Stimulated activated naive CD8-positive, alpha-beta T cell treated with anti-CD3 and anti-CD28 coated beads, Interleukin-15, amount 100 ng/mL, for 72 hours (primary cell): ENCODE data around the gene CYSLTR2.
A peak's percentile ranks its signal among the peaks of the same experiment; 100 is the strongest.

Experiments used
- ATAC-seq: fragments of 150-1000 bp; cut with Tn5 transposase; 2 replicates; pipeline ENCODE4 v1.10.0; 2021; ENCODE audit warnings: mild to moderate bottlenecking, moderate library complexity
- DNase-seq, 2 donors: peaks; one replicate each; pipeline ENCODE4 v3.0.0; 2021 to 2022
- H3K27ac Mint-ChIP-seq, 2 donors: one replicate each; pipeline ENCODE4 v1.8.0; 2022; ENCODE audit warnings: mild to moderate bottlenecking in 2 of 2, mixed read lengths in 2 of 2, moderate library complexity in 2 of 2
- H3K27me3 Mint-ChIP-seq: one replicate; pipeline ENCODE4 v1.8.0; 2022; ENCODE audit warnings: mixed read lengths
- H3K4me1 Mint-ChIP-seq: one replicate; pipeline ENCODE4 v1.8.0; 2022; ENCODE audit warnings: mild to moderate bottlenecking, mixed read lengths
- H3K4me3 Mint-ChIP-seq, 2 donors: one replicate each; pipeline ENCODE4 v1.8.0; 2022; ENCODE audit warnings: mild to moderate bottlenecking in 2 of 2, mixed read lengths in 2 of 2, moderate library complexity in 1 of 2
- H3K9me3 Mint-ChIP-seq, 2 donors: one replicate each; pipeline ENCODE4 v1.8.0; 2022; ENCODE audit warnings: mixed read lengths in 2 of 2

Gene CYSLTR2

DNA sequence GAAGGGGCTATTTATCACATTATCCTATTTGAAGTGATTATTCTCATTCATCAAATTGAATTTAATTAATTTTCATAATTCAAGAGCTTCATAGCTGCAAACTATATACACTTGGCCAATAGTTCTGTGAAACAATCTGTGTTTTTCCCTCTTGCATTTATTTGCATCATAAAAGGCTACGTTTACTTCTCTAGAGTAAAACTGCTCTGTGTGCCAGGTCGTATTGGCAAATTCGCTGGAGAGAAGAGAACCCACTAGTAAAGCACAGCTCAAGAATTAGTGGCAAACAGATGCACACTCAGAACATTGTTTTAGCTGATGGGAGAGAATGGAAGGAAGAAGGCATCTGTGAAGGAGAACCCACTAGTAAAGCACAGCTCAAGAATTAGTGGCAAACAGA lies 81.8 kb downstream of the CYSLTR2 start:
- no peak overlapping the region for H3K27ac Mint-ChIP-seq
- H3K27me3 Mint-ChIP-seq = peaks cover 17% of the 10 kb centered on the region
- DNase-seq (no peak), ATAC-seq (no peak)
- no peak overlapping the region for H3K4me3 Mint-ChIP-seq
- H3K4me1 Mint-ChIP-seq = peaks cover 6% of the 10 kb centered on the region
- H3K9me3 Mint-ChIP-seq = no peaks in the 10 kb centered on the region

- Mint-ChIP-seq H3K4me3 (no peak overlapping the region), H3K27ac (no peak overlapping the region), H3K4me1 (no peaks in the 10 kb centered on the region), H3K27me3 (no peaks in the 10 kb centered on the region), H3K9me3 (no peaks in the 10 kb centered on the region)
- ATAC-seq (no peak), DNase-seq (no peak)
These were observed 84.0 kb downstream of the CYSLTR2 start for GRCh38 chr13:48737689-48738088.

GRCh38 chr13:48738311-48738710 lies 84.6 kb downstream of the CYSLTR2 start:
- H3K27me3 Mint-ChIP-seq = no peaks in the 10 kb centered on the region
- no peak for DNase-seq
- no peak for ATAC-seq
- H3K9me3 Mint-ChIP-seq = no peaks in the 10 kb centered on the region
- H3K27ac Mint-ChIP-seq = no peak overlapping the region
- H3K4me1 Mint-ChIP-seq = no peaks in the 10 kb centered on the region
- no peak overlapping the region for H3K4me3 Mint-ChIP-seq

DNA sequence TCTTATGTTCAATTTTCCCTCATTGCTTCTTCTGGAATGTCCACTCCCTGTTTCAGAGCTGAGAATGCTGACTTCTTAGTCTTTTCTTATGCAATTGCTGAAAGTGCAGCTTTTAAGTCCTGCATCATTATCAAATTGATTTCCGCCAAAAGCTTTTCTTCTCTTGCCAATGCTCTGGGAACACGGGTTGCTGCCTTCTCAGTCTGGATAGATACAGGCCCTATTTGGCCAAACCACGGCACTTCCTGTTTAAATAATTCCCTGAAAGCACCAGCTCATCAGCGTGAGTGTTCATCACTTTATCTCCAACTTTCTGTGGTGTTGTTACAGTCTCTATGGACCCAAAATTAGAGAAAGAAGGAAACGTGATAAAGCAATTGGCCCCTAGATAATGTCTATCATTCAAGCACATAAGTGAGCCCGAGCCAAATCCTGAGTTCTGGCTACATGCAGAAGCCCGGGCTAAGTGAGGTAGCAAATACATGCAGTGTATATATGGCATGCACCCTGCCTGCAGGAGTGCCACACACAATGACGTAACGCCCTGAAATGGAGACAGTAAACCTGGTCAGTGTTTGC lies 85.7 kb downstream of the CYSLTR2 start:
- Mint-ChIP-seq H3K4me3 (no peak overlapping the region), H3K27me3 (no peaks in the 10 kb centered on the region), H3K27ac (peak overlapping the region in 1 of 2 donors; percentile 43), H3K9me3 (no peaks in the 10 kb centered on the region), H3K4me1 (no peaks in the 10 kb centered on the region)
- ATAC-seq = no peak
- no peak for DNase-seq

DNA sequence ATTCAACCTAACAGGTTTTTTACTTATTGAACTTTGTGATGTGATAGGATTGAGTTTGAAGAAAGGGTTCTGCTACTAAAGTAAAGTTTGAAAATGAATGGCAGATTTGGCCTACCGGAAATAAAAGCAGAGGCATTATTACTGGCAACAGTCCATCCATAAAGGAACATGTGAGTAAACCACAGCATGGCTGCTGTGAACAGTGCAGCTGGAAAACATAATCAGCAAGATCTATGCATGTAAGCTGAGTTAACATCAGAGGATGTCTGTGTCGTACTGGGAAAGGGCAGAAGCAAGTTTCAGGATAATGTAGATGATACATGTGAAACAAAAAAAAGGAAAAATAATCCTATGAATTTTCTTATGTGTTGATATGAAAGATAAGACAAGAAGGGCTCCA lies 87.6 kb downstream of the CYSLTR2 start:
- Mint-ChIP-seq H3K27me3 (peaks cover 8% of the 10 kb centered on the region), H3K4me3 (no peak overlapping the region), H3K4me1 (no peaks in the 10 kb centered on the region), H3K9me3 (no peaks in the 10 kb centered on the region), H3K27ac (peak overlapping the region in 1 of 2 donors; percentile 27)
- ATAC-seq (no peak), DNase-seq (no peak)

DNA sequence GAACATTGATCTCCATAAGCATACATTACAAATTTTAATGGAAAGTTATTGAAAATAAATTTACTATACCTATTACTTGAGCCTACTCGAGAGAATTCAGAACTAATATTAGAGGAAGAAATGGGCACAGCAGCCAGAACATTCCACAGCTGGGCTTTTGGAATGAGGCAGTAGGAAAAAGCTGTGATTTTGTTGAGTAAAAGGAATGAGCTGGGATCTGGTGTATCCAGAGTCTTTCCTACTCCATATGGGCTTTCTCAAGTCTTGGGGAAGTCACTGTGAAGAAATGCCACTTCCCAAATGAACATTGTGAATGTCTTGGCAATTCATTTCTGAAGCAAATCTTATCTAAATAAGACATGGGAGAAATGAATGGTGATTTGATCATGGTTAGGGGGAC lies 93.1 kb downstream of the CYSLTR2 start:
- Mint-ChIP-seq H3K4me3 (no peak overlapping the region), H3K4me1 (peaks cover 24% of the 10 kb centered on the region), H3K9me3 (no peaks in the 10 kb centered on the region), H3K27ac (no peak overlapping the region), H3K27me3 (peaks cover 8% of the 10 kb centered on the region)
- DNase-seq (no peak), ATAC-seq (no peak)

DNA sequence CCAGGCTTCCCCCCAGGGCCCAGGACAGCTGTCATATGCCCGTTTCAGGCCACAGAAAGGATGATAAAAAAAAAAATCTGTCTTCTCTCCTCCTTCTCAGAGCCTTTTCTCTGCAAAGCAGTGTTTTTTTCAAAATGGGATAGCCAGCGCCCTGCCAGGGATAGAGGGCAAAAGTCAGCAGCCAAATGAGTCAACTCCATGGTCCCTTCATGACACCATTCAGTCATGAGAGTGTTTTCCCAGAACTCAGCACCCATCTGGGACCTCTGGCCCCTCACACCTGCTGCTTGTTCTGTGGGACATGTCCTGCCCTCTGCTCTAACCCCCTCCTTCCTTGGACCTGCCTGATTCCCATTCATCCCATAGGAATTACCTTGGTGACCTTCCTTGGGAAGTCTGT lies 95.0 kb downstream of the CYSLTR2 start:
- no peak overlapping the region for H3K4me3 Mint-ChIP-seq
- no peaks in the 10 kb centered on the region for H3K9me3 Mint-ChIP-seq
- H3K27me3 Mint-ChIP-seq = peaks cover 8% of the 10 kb centered on the region
- DNase-seq (no peak), ATAC-seq (no peak)
- peaks cover 24% of the 10 kb centered on the region for H3K4me1 Mint-ChIP-seq
- H3K27ac Mint-ChIP-seq = no peak overlapping the region

DNA sequence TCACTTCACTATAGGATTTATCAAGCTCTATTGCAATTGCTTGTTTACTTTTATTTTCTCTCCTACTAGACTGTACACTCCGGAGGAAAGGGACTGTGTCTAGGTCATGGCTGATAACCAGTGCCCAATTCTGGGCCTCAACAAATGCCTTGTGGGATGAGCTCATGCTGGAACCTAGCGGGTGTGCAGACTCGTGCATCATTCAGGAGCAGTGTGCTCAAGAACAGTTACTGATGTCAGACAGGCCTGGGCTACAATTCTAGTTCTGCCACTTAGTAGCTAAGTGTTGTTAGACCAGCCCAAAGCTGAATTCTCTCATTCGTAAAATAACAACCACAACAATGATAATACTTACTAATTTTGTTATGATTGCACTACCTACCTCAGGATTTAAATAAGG lies 95.4 kb downstream of the CYSLTR2 start:
- Mint-ChIP-seq H3K9me3 (no peaks in the 10 kb centered on the region), H3K4me3 (no peak overlapping the region), H3K4me1 (peaks cover 24% of the 10 kb centered on the region), H3K27ac (no peak overlapping the region), H3K27me3 (peaks cover 8% of the 10 kb centered on the region)
- ATAC-seq (peak; percentile 8), DNase-seq (no peak)

DNA sequence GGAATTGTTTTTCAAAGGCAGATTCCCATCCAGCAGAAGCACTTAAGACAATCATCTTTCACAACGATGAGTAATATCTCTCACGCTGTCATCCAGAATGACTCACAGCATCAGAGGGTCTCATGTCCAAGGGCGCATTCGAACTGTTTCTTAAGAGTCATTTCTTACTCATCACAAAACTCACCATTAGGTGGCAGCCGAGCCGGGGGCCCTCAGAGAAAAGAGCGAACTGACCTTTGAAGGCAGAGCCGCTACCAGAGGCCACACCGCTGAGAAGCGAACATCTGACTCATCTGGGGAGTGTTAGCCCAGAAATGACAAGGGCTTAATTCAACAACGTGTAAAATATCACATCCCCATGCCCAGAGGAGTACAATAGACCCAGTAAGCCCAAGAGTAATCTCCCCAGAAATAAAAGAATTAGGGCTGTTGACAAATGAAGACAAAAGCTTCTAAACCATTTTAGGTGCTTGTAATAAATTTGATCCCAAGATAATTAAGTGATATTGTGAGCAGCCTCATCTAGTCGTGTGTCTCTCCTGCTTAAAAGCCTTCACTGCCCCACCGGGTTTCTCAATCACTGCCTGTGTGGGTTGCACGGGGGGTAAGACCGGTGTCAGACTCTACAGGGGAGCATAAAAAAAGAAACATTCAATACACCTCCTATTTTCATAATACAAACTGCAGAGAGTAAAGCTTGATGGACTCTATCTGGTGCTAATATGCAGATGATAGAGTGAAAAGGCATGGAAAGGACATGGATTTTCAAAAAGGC lies 96.2 kb downstream of the CYSLTR2 start:
- H3K27me3 Mint-ChIP-seq = peaks cover 8% of the 10 kb centered on the region
- H3K4me3 Mint-ChIP-seq = peak overlapping the region in 1 of 2 donors; percentile 56
- peaks cover 24% of the 10 kb centered on the region for H3K4me1 Mint-ChIP-seq
- peak overlapping the region in 1 of 2 donors; percentile 74 for H3K27ac Mint-ChIP-seq
- ATAC-seq (peak; percentile 96), DNase-seq (peak; percentile 69 to 81)
- peaks cover 0 to 3% of the 10 kb centered on the region in 2 donors for H3K9me3 Mint-ChIP-seq

- ATAC-seq (no peak), DNase-seq (no peak)
- H3K4me3 Mint-ChIP-seq = no peak overlapping the region
- H3K4me1 Mint-ChIP-seq = peaks cover 24% of the 10 kb centered on the region
- peaks cover 3% of the 10 kb centered on the region for H3K27me3 Mint-ChIP-seq
- H3K9me3 Mint-ChIP-seq = peaks cover 0 to 12% of the 10 kb centered on the region in 2 donors
- H3K27ac Mint-ChIP-seq = no peak overlapping the region
These were observed 97.1 kb downstream of the CYSLTR2 start for GRCh38 chr13:48750588-48751383.

GRCh38 chr13:48760626-48761025 lies 106.9 kb downstream of the CYSLTR2 start:
- peaks cover 16% of the 10 kb centered on the region for H3K27me3 Mint-ChIP-seq
- DNase-seq (no peak), ATAC-seq (no peak)
- no peak overlapping the region for H3K4me3 Mint-ChIP-seq
- no peak overlapping the region for H3K27ac Mint-ChIP-seq
- no peaks in the 10 kb centered on the region for H3K4me1 Mint-ChIP-seq
- peaks cover 34 to 35% of the 10 kb centered on the region in 2 donors for H3K9me3 Mint-ChIP-seq
